ENCODE results near the gene SLC22A1. TPM values are rescaled to one million over a fixed set of nuclear protein-coding genes. Genes with fewer than 3 reads are reported as not detected.

SLC22A1 gene
- total RNA-seq, 2 experiments from 2014 or later: 0.14 to 0.89 TPM

DNA sequence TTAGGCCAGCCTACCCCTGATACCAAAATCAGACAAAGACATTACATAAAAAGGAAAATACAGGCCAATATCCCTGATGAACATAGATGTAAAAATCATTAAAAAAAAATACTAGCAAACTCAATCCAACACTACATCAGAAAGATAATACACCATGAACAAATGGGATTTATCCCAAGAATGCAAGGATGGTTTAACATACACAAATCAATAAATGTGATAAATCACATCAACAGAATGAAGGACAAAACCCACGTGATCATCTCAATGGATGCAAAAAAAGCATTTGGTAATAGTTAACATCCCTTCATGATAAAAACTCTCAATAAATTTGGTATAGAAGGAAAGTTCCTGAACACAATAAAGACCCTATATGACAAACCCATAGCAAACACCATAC lies 73.2 kb downstream of the SLC22A1 start:
- TF ChIP-seq, protein P1, sequence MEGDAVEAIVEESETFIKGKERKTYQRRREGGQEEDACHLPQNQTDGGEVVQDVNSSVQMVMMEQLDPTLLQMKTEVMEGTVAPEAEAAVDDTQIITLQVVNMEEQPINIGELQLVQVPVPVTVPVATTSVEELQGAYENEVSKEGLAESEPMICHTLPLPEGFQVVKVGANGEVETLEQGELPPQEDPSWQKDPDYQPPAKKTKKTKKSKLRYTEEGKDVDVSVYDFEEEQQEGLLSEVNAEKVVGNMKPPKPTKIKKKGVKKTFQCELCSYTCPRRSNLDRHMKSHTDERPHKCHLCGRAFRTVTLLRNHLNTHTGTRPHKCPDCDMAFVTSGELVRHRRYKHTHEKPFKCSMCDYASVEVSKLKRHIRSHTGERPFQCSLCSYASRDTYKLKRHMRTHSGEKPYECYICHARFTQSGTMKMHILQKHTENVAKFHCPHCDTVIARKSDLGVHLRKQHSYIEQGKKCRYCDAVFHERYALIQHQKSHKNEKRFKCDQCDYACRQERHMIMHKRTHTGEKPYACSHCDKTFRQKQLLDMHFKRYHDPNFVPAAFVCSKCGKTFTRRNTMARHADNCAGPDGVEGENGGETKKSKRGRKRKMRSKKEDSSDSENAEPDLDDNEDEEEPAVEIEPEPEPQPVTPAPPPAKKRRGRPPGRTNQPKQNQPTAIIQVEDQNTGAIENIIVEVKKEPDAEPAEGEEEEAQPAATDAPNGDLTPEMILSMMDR (IDR thresholded peaks at IDR 0.05): no peak
- CTCF ChIA-PET: no interaction called here
- no peak for ATAC-seq (ENCODE audit: poor library complexity)
- H3K27me3 ChIP-seq (ENCODE audit: control insufficient read depth in 1 of 2, insufficient read depth in 2 of 2, low read length in 2 of 2): no peaks in the 10 kb centered on the region
- intact Hi-C loops (cut with DNase I, micrococcal nuclease): no loop called here
- H3K9me3 ChIP-seq (ENCODE audit: control insufficient read depth in 1 of 2, insufficient read depth in 1 of 2, low read length in 2 of 2): peaks cover 11 to 38% of the 10 kb centered on the region in 2 experiments
- H3K4me3 ChIP-seq (ENCODE audit: low read length): no peak overlapping the region
- H3K4me1 ChIP-seq (ENCODE audit: insufficient read depth, low read length): no peaks in the 10 kb centered on the region
- no peak overlapping the region for H3K27ac ChIP-seq (ENCODE audit: low read depth in 1 of 2, low read length in 2 of 2)
- Mint-ChIP-seq H3K36me3 (ENCODE audit: low read depth) (no peaks in the 10 kb centered on the region), H3K4me1 (ENCODE audit: low read depth) (no peaks in the 10 kb centered on the region), H3K9me3 (peaks cover 21% of the 10 kb centered on the region), H3K27me3 (peaks cover 5% of the 10 kb centered on the region), H3K27ac (no peak overlapping the region), H3K4me3 (no peak overlapping the region)
- H3K36me3 ChIP-seq (ENCODE audit: insufficient read depth, low read length): no peaks in the 10 kb centered on the region
- DNase-seq: no peak
- POLR2A ChIA-PET: interaction anchor here (0.7 kb wide), 1 partner anchor 10 kb away, joined by 3 read pairs; no protein-coding TSS in a partner anchor

DNA sequence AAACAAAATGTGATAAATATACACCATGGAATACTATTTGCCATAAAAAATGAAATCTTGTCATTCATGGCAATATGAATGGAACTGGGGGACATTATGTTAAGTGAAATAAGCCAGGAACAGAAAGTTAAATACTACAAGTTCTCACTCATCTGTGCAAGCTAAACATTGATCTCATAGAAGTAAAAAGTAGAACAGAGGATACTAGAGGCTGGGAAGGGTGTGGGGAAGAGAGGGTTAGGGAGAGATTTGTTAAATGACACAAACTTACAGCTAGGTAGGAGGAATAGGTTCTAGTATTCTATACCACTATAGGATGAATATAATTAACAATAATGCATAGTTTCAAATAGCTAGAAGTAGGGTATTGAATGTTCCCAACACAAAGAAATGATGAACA lies 76.0 kb downstream of the SLC22A1 start:
- ATAC-seq (ENCODE audit: poor library complexity) (no peak), DNase-seq (no peak)
- H3K27ac Mint-ChIP-seq: no peak overlapping the region
- Histone ChIP-seq H3K27ac (ENCODE audit: low read depth in 1 of 2, low read length in 2 of 2) (no peak overlapping the region), H3K27me3 (ENCODE audit: control insufficient read depth in 1 of 2, insufficient read depth in 2 of 2, low read length in 2 of 2) (no peaks in the 10 kb centered on the region), H3K4me1 (ENCODE audit: insufficient read depth, low read length) (no peaks in the 10 kb centered on the region), H3K36me3 (ENCODE audit: insufficient read depth, low read length) (no peaks in the 10 kb centered on the region), H3K4me3 (ENCODE audit: low read length) (no peak overlapping the region), H3K9me3 (ENCODE audit: control insufficient read depth in 1 of 2, insufficient read depth in 1 of 2, low read length in 2 of 2) (peaks cover 0 to 24% of the 10 kb centered on the region in 2 experiments)
- CTCF ChIA-PET: no interaction called here
- H3K9me3 Mint-ChIP-seq: peaks cover 16% of the 10 kb centered on the region
- POLR2A ChIA-PET: no interaction called here
- H3K27me3 Mint-ChIP-seq: peaks cover 18% of the 10 kb centered on the region
- intact Hi-C loops (cut with DNase I, micrococcal nuclease): no loop called here
- H3K4me3 Mint-ChIP-seq: no peak overlapping the region
- TF ChIP-seq, protein P1 (IDR thresholded peaks at IDR 0.05): no peak
- no peaks in the 10 kb centered on the region for H3K36me3 Mint-ChIP-seq (ENCODE audit: low read depth)
- no peaks in the 10 kb centered on the region for H3K4me1 Mint-ChIP-seq (ENCODE audit: low read depth)

DNA sequence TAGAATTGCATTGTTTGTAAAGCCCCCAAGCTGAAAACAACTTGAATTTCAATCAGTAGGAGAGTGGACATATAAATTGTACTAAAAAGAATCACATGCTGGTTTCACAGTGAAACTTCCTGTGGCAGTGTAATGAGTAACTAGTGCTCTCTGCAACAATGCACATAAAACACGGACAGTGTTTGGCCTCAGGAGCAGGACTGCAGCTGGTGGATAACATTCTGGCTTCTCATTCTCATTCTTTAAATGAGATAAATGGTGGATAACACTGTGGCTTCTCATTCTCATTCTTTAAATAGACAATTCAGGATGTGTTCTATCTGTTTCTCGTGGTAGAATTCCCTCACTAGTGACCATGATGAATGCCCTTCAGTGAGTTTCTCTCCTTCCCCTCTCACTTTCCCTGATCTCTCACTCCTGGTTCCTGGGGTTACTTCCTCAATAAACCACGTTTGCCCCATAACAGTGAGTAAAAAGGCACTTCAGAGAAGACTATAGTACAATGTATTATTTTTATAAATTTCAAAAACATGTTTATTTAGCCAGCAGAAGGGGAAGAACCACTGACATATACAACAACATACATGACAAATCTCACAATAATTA lies 77.1 kb downstream of the SLC22A1 start:
- H3K27ac ChIP-seq (ENCODE audit: low read depth in 1 of 2, low read length in 2 of 2): no peak overlapping the region
- H3K9me3 Mint-ChIP-seq: peaks cover 13% of the 10 kb centered on the region
- ChIA-PET CTCF (no interaction called here), POLR2A (no interaction called here)
- H3K4me1 Mint-ChIP-seq (ENCODE audit: low read depth): no peaks in the 10 kb centered on the region
- no peak overlapping the region for H3K4me3 Mint-ChIP-seq
- intact Hi-C loops (cut with DNase I, micrococcal nuclease): no loop called here
- no peaks in the 10 kb centered on the region for H3K36me3 ChIP-seq (ENCODE audit: insufficient read depth, low read length)
- no peaks in the 10 kb centered on the region for H3K36me3 Mint-ChIP-seq (ENCODE audit: low read depth)
- peaks cover 18% of the 10 kb centered on the region for H3K27me3 Mint-ChIP-seq
- H3K4me3 ChIP-seq (ENCODE audit: low read length): no peak overlapping the region
- H3K4me1 ChIP-seq (ENCODE audit: insufficient read depth, low read length): no peaks in the 10 kb centered on the region
- no peak for ATAC-seq (ENCODE audit: poor library complexity)
- no peaks in the 10 kb centered on the region for H3K27me3 ChIP-seq (ENCODE audit: control insufficient read depth in 1 of 2, insufficient read depth in 2 of 2, low read length in 2 of 2)
- H3K27ac Mint-ChIP-seq: no peak overlapping the region
- peaks cover 0 to 14% of the 10 kb centered on the region in 2 experiments for H3K9me3 ChIP-seq (ENCODE audit: control insufficient read depth in 1 of 2, insufficient read depth in 1 of 2, low read length in 2 of 2)
- TF ChIP-seq, protein P1 (IDR thresholded peaks at IDR 0.05): no peak
- DNase-seq: no peak

Data from CD4-positive, alpha-beta T cell (primary cell).